Muscle layer of colon (tissue), 2 donors: ENCODE results near the gene SLC14A1.

Experiments
- H3K27ac ChIP-seq: one replicate; pipeline ENCODE4 v1.7.0; 2013; ENCODE audit warnings: low read depth, mild to moderate bottlenecking, low read length, moderate library complexity
- H3K27me3 ChIP-seq, 2 donors: one replicate each; pipeline ENCODE4 v1.7.0; 2013; ENCODE audit warnings: low read length in 2 of 2, mild to moderate bottlenecking in 2 of 2; ENCODE audit not compliant: insufficient read depth in 2 of 2, control insufficient read depth in 1 of 2
- H3K36me3 ChIP-seq: one replicate; pipeline ENCODE4 v1.7.0; 2013; ENCODE audit warnings: mild to moderate bottlenecking, low read length; ENCODE audit not compliant: insufficient read depth
- H3K4me1 ChIP-seq: one replicate; pipeline ENCODE4 v1.7.0; 2013; ENCODE audit warnings: mild to moderate bottlenecking, low read length; ENCODE audit not compliant: insufficient read depth
- H3K4me3 ChIP-seq, 2 donors: one replicate each; pipeline ENCODE4 v1.7.0; 2013; ENCODE audit warnings: low read length in 2 of 2, low read depth in 1 of 2, mild to moderate bottlenecking in 1 of 2, moderate library complexity in 1 of 2
- H3K9ac ChIP-seq: one replicate; pipeline ENCODE4 v1.7.0; 2013; ENCODE audit warnings: low read length
- H3K9me3 ChIP-seq: one replicate; pipeline ENCODE4 v1.7.0; 2013; ENCODE audit warnings: mild to moderate bottlenecking, low read length
- donor health status: abdominal sarcoma.
- donor health status: Adenocarcinoma of cecum.

SLC14A1 gene

DNA sequence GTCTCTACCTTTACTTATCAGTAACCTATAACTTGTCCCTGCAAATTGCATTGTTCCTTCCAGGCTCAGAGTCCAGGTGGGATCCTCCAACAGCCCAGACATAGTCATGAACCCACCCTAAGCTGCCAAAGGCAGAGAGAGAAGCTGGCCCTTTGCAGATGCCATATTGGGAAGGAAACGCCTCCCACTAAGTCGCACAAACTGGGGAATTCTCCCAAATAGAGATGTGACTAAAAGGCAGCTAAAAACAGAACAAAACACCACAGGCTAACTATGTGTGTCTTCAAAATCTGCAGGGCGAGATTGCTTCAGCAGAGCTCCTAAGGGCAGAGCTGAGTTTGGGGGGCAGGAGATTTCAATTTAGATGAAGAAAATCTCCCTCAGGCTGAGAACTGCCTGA lies 63.0 kb downstream of the SLC14A1 start:
- H3K4me1 ChIP-seq, result no peaks in the 10 kb centered on the region
- H3K9ac ChIP-seq, result no peak overlapping the region
- H3K9me3 ChIP-seq, result no peaks in the 10 kb centered on the region
- H3K27ac ChIP-seq, result no peak overlapping the region
- H3K36me3 ChIP-seq, result no peaks in the 10 kb centered on the region
- H3K27me3 ChIP-seq, result no peaks in the 10 kb centered on the region
- no peak overlapping the region for H3K4me3 ChIP-seq

DNA sequence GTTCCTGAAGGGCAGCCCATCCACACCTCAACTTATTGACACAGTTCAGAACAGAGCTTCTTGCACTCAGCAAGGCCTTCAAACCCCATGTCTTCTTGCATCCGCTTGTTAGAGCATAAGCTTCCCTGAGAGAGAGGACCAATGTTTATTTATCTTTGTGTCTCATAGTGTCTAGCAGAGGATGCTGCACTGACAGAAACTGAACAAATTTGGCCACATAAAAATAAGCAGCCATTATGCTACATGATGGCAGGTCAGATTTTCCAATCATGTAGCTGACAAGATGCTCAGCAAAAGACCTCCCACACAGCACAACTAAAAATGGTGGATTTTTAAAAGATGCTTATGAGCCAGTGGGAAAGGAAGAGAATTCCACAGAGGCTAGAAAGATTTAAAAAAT lies 63.4 kb downstream of the SLC14A1 start:
- Histone ChIP-seq H3K4me3 (no peak overlapping the region), H3K36me3 (no peaks in the 10 kb centered on the region), H3K27ac (no peak overlapping the region), H3K27me3 (no peaks in the 10 kb centered on the region), H3K9ac (no peak overlapping the region), H3K4me1 (no peaks in the 10 kb centered on the region), H3K9me3 (no peaks in the 10 kb centered on the region)

DNA sequence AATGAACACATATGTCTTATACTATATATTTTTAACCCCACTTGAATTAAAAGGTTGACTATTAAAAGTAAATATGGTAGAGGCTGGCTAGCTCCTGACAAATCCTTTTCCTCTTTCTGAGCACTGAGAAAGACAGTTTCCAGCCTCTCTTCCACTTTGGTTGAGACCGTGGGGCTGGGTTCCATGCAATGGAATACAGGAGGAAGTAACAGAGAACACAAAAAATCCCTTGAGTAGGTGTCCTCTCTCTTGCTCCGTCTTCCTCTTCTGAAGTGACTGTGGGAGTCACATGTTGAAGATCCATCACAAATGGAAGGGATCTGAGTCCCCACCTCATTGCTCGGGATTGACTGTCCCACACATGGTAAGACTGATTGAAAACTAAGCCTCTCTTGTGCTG lies 64.9 kb downstream of the SLC14A1 start:
- Histone ChIP-seq H3K27me3 (no peaks in the 10 kb centered on the region), H3K4me3 (no peak overlapping the region), H3K27ac (no peak overlapping the region), H3K9me3 (no peaks in the 10 kb centered on the region), H3K4me1 (no peaks in the 10 kb centered on the region), H3K9ac (no peak overlapping the region), H3K36me3 (no peaks in the 10 kb centered on the region)

DNA sequence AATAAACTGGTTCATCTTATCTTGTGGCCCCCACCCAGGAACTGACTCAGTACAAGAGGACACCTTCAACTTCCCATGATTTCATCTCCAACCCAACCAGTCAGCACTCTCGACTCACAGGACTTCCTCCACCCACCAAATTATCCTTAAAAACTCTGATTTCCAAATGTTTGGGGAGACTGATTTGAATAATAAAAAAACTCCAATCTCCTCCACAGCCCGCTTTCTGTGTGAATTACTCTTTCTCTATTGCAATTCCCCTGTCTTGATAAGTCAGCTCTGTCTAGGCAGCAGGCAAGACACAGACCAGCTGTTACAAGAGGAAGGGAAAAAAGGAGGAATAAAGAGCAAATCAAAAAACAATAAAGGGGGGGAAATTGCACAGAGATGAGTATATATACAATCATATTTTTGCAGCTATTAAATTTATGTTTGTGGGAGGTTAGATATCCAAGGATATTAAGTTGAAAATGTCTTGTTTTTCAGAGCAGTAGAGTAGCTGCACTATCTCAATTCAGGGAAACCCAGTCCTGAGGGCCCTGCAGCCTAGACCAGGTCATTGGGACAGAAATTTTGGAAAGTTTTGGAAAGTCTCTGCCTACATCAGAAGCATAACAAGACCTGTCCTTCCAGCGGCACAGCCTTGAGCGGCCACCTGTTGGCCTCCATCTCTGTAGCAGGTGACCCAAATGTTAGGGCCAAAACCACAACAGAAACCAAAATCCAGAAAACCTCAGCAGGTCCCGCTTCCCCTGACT lies 68.7 kb downstream of the SLC14A1 start:
- Histone ChIP-seq H3K4me3 (no peak overlapping the region), H3K36me3 (no peaks in the 10 kb centered on the region), H3K9me3 (no peaks in the 10 kb centered on the region), H3K27me3 (no peaks in the 10 kb centered on the region), H3K4me1 (no peaks in the 10 kb centered on the region), H3K27ac (no peak overlapping the region), H3K9ac (no peak overlapping the region)

DNA sequence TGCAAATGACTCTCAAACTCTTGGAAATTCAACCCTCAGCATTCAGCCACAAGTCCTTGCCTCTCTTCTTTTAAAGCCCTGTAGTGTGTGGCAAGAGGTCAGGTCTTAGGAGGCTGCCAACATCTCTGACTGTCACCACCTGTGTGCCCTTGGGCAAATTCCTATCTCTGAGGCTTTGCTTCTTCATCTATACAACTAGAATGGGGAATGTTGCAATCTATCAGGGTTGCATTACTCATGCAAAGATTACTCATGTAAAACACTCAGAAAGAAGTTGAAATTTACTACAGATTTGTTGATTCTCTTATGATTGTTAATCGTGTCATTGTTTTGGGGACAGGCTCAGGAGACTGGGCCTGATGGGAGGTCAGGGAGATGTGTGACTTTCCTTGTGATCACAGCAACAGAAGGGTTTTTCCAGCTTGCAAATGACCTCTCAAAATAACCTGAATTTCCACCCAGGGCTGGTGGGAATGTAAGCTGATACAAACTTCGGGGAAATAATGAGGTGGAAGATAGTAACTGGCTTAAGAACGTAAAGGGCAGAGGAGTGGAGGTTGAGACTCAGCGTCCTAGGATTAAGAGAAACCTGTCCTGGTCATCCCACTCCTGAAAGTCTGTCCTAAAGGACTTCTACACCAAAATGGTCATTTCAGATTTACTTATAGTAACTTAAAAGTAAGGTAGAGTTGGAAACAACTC lies 69.4 kb downstream of the SLC14A1 start:
- Histone ChIP-seq H3K4me3 (no peak overlapping the region), H3K4me1 (no peaks in the 10 kb centered on the region), H3K27me3 (no peaks in the 10 kb centered on the region), H3K36me3 (no peaks in the 10 kb centered on the region), H3K9me3 (no peaks in the 10 kb centered on the region), H3K9ac (no peak overlapping the region), H3K27ac (no peak overlapping the region)

DNA sequence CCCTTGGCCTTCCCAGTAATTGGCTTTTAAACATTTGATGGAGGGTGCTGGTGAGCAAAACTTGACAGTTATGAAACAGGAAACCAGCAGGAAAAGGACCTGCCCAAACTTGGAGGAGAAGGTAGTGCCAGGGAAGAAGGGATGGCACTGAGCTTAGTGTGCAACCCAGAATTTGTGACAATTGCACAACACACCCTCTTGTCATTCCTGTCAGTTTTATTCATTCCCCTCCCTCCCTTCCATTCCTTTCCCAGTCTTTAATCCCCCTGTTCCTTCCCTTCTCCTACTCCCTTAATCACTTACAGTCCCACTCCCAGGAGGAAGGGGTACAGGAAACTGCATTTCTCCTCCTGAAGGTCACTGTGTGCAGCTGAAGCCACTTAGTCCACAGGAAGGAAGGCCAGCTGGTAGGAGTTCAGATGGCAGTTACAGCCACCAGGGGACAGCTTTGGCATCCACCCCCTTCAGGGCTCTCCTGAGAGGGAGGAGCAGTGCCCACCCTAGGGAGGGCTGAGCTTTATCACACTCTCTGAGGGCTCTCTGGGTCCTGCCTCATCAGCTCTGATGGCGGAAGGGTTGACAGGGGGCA lies 77.5 kb downstream of the SLC14A1 start:
- Histone ChIP-seq H3K4me3 (no peak overlapping the region), H3K4me1 (no peaks in the 10 kb centered on the region), H3K36me3 (no peaks in the 10 kb centered on the region)

More for the DNA sequence above, 77.5 kb downstream of the SLC14A1 start:
- H3K9ac ChIP-seq, result no peak overlapping the region
- H3K27ac ChIP-seq, result no peak overlapping the region
- H3K9me3 ChIP-seq, result peaks cover 7% of the 10 kb centered on the region
- H3K27me3 ChIP-seq, result no peaks in the 10 kb centered on the region
